ENCODE results near the gene DIP2C. TPM values are rescaled to one million over a fixed set of nuclear protein-coding genes. Genes with fewer than 3 reads are reported as not detected.

The DIP2C gene
- total RNA-seq, 2 donors from 2014 or later, result 13.0 to 13.7 TPM

DNA sequence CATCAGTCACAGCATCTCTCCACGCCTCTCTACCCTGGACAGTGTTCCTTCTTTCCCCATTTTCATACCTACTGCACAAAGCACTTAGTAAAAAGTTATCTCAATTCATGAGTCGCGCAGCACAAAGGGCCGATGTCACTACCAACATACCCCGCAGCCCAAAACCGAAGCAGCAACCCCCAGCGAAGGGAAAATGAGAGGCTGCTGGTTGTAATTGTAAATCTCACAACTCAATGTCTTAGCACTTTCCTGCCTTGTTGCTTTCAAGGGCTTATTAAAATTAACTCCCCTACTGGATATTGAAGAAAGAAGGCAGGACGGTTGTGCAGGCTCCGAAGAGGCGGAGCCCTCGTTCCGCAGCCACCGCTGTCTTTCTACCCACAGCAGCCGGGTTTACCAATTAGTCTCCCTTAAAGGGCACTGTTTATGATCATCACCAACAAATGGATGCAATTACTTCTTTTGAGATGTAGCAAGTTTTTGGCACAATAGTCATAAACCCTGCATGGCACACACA, 6.5 kb downstream of the DIP2C start:
- Histone ChIP-seq H3K9me3 (ENCODE audit: control insufficient read depth, low read length) (no peaks in the 10 kb centered on the region), H3K4me3 (ENCODE audit: low read length) (no peak overlapping the region), H3K27ac (ENCODE audit: low read depth, low read length) (no peak overlapping the region), H3K9ac (ENCODE audit: extremely low read depth, low read length, poor library complexity, severe bottlenecking) (no peak overlapping the region), H3K27me3 (ENCODE audit: control insufficient read depth, insufficient read depth, low read length, poor library complexity, severe bottlenecking) (no peaks in the 10 kb centered on the region), H3K36me3 (ENCODE audit: control insufficient read depth, insufficient read depth, low read length) (no peaks in the 10 kb centered on the region), H3K4me1 (ENCODE audit: control insufficient read depth, insufficient read depth, low read length) (no peaks in the 10 kb centered on the region)
- H3K36me3 Mint-ChIP-seq (ENCODE audit: low read depth), result peaks cover 2% of the 10 kb centered on the region
- no peak for DNase-seq
- 94 to 100% methylated on average over 3 to 14 of the region's 14 CpGs for WGBS, 2 experiments (ENCODE audit: insufficient coverage in 1 of 2, insufficient read length in 1 of 2)
- TF ChIP-seq, protein P1, sequence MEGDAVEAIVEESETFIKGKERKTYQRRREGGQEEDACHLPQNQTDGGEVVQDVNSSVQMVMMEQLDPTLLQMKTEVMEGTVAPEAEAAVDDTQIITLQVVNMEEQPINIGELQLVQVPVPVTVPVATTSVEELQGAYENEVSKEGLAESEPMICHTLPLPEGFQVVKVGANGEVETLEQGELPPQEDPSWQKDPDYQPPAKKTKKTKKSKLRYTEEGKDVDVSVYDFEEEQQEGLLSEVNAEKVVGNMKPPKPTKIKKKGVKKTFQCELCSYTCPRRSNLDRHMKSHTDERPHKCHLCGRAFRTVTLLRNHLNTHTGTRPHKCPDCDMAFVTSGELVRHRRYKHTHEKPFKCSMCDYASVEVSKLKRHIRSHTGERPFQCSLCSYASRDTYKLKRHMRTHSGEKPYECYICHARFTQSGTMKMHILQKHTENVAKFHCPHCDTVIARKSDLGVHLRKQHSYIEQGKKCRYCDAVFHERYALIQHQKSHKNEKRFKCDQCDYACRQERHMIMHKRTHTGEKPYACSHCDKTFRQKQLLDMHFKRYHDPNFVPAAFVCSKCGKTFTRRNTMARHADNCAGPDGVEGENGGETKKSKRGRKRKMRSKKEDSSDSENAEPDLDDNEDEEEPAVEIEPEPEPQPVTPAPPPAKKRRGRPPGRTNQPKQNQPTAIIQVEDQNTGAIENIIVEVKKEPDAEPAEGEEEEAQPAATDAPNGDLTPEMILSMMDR (conservative IDR thresholded peaks at IDR 0.05), result no peak
- H3K4me1 Mint-ChIP-seq, result peaks cover 2% of the 10 kb centered on the region
- H3K27me3 Mint-ChIP-seq (ENCODE audit: insufficient read depth), result no peaks in the 10 kb centered on the region
- no peak overlapping the region for H3K4me3 Mint-ChIP-seq
- no peaks in the 10 kb centered on the region for H3K9me3 Mint-ChIP-seq
- H3K27ac Mint-ChIP-seq, result no peak overlapping the region

DNA sequence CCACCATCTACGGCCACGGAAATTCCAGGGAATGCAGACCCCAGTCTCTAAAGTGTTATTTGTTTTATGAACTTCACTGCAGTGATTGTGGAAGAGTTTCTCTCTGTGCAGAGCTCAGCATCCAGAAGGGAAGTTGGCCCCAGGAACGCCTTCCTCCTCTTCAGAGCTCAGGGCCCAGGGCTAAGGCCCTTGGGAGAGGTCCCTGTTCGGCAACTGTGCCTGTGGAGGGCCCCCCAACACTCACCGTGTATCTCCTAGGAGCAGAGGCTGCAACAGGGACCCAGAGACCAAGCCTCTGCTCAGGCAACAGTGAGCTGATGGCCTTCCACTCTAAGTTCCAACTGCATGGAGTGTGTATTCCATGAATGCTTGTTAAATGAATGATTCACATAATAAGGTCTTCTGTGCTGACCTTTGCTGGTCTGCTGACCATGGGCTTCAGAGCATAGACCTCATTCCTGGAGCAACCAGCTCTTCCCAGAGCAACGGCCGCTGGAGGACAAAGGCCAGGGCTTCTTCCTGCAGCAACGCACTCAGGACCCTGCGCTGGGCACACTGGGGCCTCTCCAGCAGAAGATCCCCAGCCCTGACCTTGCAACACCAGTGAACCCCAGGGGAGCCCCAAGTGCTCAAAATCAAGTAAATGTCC, 7.7 kb downstream of the DIP2C start:
- no peak overlapping the region for H3K27ac ChIP-seq (ENCODE audit: low read depth, low read length)

DNA sequence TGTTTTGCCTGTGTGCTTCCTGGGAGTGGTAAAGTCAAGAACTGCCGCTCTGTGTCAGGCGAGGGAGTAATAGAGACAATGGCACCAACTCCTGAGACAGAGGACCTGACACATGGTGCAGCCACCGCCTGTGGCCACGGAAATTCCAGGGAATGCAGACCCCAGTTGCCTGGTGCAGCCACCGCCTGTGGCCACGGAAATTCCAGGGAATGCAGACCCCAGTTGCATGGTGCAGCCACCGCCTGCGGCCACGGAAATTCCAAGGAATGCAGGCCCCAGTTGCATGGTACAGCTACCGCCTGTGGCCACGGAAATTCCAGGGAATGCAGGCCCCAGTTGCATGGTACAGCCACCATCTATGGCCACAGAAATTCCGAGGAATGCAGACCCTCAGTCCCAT, 8.7 kb downstream of the DIP2C start:
- TF ChIP-seq, protein P1 (conservative IDR thresholded peaks at IDR 0.05), result no peak
- Mint-ChIP-seq H3K4me1 (no peaks in the 10 kb centered on the region), H3K4me3 (no peak overlapping the region), H3K9me3 (no peaks in the 10 kb centered on the region), H3K36me3 (ENCODE audit: low read depth) (no peaks in the 10 kb centered on the region), H3K27me3 (ENCODE audit: insufficient read depth) (no peaks in the 10 kb centered on the region), H3K27ac (no peak overlapping the region)
- H3K27ac ChIP-seq (ENCODE audit: low read depth, low read length), result no peak overlapping the region
- no peak overlapping the region for H3K4me3 ChIP-seq (ENCODE audit: low read length)
- H3K27me3 ChIP-seq (ENCODE audit: control insufficient read depth, insufficient read depth, low read length, poor library complexity, severe bottlenecking), result no peaks in the 10 kb centered on the region
- no peaks in the 10 kb centered on the region for H3K36me3 ChIP-seq (ENCODE audit: control insufficient read depth, insufficient read depth, low read length)
- DNase-seq, result no peak
- no peak overlapping the region for H3K9ac ChIP-seq (ENCODE audit: extremely low read depth, low read length, poor library complexity, severe bottlenecking)
- 92 to 96% methylated on average over 7 to 12 of the region's 12 CpGs for WGBS, 2 experiments (ENCODE audit: insufficient coverage in 1 of 2, insufficient read length in 1 of 2)
- H3K4me1 ChIP-seq (ENCODE audit: control insufficient read depth, insufficient read depth, low read length), result no peaks in the 10 kb centered on the region
- H3K9me3 ChIP-seq (ENCODE audit: control insufficient read depth, low read length), result no peaks in the 10 kb centered on the region

More for the DNA sequence above, 7.7 kb downstream of the DIP2C start:
- Histone ChIP-seq H3K36me3 (ENCODE audit: control insufficient read depth, insufficient read depth, low read length) (no peaks in the 10 kb centered on the region), H3K9ac (ENCODE audit: extremely low read depth, low read length, poor library complexity, severe bottlenecking) (no peak overlapping the region), H3K4me3 (ENCODE audit: low read length) (no peak overlapping the region), H3K4me1 (ENCODE audit: control insufficient read depth, insufficient read depth, low read length) (no peaks in the 10 kb centered on the region), H3K27me3 (ENCODE audit: control insufficient read depth, insufficient read depth, low read length, poor library complexity, severe bottlenecking) (no peaks in the 10 kb centered on the region), H3K9me3 (ENCODE audit: control insufficient read depth, low read length) (no peaks in the 10 kb centered on the region)
- Mint-ChIP-seq H3K36me3 (ENCODE audit: low read depth) (peaks cover 2% of the 10 kb centered on the region), H3K27ac (no peak overlapping the region), H3K27me3 (ENCODE audit: insufficient read depth) (no peaks in the 10 kb centered on the region), H3K4me1 (no peaks in the 10 kb centered on the region), H3K9me3 (no peaks in the 10 kb centered on the region), H3K4me3 (no peak overlapping the region)
- WGBS, 2 experiments (ENCODE audit: insufficient coverage in 1 of 2, insufficient read length in 1 of 2), result 96 to 97% methylated on average over 5 to 9 of the region's 9 CpGs
- TF ChIP-seq, protein P1 (conservative IDR thresholded peaks at IDR 0.05), result no peak
- DNase-seq, result no peak
